ENCODE data around the gene PSMA2.

Gene PSMA2

GRCh38 chr7:42945821-42946626 is 14.1 kb upstream of the PSMA2 start:
- no peak for DNase-seq

GRCh38 chr7:42940985-42941847 is 9.2 kb upstream of the PSMA2 start:
- DNase-seq: peak; percentile 46

GRCh38 chr7:42939457-42940240 is 7.7 kb upstream of the PSMA2 start:
- no peak for DNase-seq

- DNase-seq: no peak
Observed at GRCh38 chr7:42935861-42936260, 3.9 kb upstream of the PSMA2 start.

- DNase-seq: no peak
Observed at GRCh38 chr7:42934291-42934690, 2.3 kb upstream of the PSMA2 start.

- DNase-seq: peak; percentile 64
Observed at GRCh38 chr7:42932811-42933591, 1.0 kb upstream of the PSMA2 start.

- no peak for DNase-seq
Observed at GRCh38 chr7:42931447-42931833, 534 bp downstream of the PSMA2 start.

GRCh38 chr7:42930889-42931288 is 1.1 kb downstream of the PSMA2 start:
- no peak for DNase-seq

- no peak for DNase-seq
Observed at GRCh38 chr7:42929449-42929848, 2.5 kb downstream of the PSMA2 start.

GRCh38 chr7:42928754-42929153 is 3.2 kb downstream of the PSMA2 start:
- no peak for DNase-seq

- no peak for DNase-seq
Observed at GRCh38 chr7:42926204-42926603, 5.8 kb downstream of the PSMA2 start.

- DNase-seq: no peak
Observed at GRCh38 chr7:42925630-42926029, 6.3 kb downstream of the PSMA2 start.

- DNase-seq: no peak
Observed at GRCh38 chr7:42924223-42924838, 7.6 kb downstream of the PSMA2 start.

GRCh38 chr7:42922017-42922753 is 9.8 kb downstream of the PSMA2 start:
- no peak for DNase-seq

- no peak for DNase-seq
Observed at GRCh38 chr7:42915356-42915755, 16.6 kb downstream of the PSMA2 start.

GRCh38 chr7:42914421-42915045 is 17.4 kb downstream of the PSMA2 start:
- no peak for DNase-seq

- no peak for DNase-seq
Observed at GRCh38 chr7:42914009-42914408, 18.0 kb downstream of the PSMA2 start.

GRCh38 chr7:42913591-42913990 is 18.4 kb downstream of the PSMA2 start:
- DNase-seq: no peak

GRCh38 chr7:42911454-42912447 is 20.2 kb downstream of the PSMA2 start, which contains the start of gene C7orf25:
Gene C7orf25 (minus strand): TSS chr7:42912070. CDS start chr7:42910900, 1,170 bp downstream.
- DNase-seq: peak; percentile 95

All from right kidney (tissue), 1 donor.